ENCODE measurements around the gene SLC10A7.

DNA sequence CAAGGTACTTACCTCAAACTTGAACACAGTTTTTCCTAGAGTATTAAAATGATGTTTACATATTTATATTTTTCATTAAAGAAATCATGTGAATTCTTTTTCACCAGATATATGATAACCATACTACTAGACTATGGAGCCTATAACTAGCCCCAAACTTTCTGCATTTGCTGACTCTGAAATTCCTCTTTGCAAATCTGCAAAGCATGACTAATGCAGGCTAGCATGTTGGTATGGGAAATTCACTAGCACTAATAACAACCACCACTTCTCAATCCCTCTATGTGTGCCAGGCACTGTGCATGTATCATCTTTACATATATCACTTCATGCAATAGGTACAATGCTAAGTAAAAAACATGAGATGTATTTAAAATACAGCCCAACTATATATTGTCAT lies 51.1 kb downstream of the SLC10A7 start:
- no peak for TF ChIP-seq CTCF (IDR thresholded peaks at IDR 0.05; ENCODE audit: low read depth, low read length)
- TF ChIP-seq EZH2phosphoT487 (IDR thresholded peaks at IDR 0.05; ENCODE audit: low read depth): no peak
